Keratinocyte (primary cell): ENCODE results near the gene TACC3. TPM values are rescaled to one million over a fixed set of nuclear protein-coding genes. Genes with fewer than 3 reads are reported as not detected.

Experiments used
- DNase-seq: peaks from one replicate; pipeline ENCODE4 v3.0.0-alpha.2; 2011; ENCODE audit warnings: low read depth, missing footprints, low spot score
- FAIRE-seq: peaks from 2 replicates; lab custom pipeline; 2011; peaks lifted over from hg19 to GRCh38; lab: Jason Lieb, UNC
- H2AFZ ChIP-seq: 2 replicates; pipeline ENCODE4 v1.6.0; 2012; ENCODE audit warnings: low read length, control low read depth, inconsistent platforms; ENCODE audit not compliant: control insufficient read depth
- H3K27ac ChIP-seq: 2 replicates; pipeline ENCODE4 v1.5.1; 2011; ENCODE audit warnings: low read length; ENCODE audit not compliant: control insufficient read depth, insufficient read depth
- H3K27me3 ChIP-seq: 3 replicates; pipeline ENCODE4 v1.6.0; 2011; ENCODE audit warnings: low read length; ENCODE audit not compliant: control insufficient read depth, insufficient read depth; ENCODE audit errors: extremely low read depth
- H3K36me3 ChIP-seq, 2 experiments: 2 replicates in 1 of 2; 3 replicates in 1 of 2; pipeline ENCODE4 v1.5.1; 2011; ENCODE audit warnings: low read length in 2 of 2, mild to moderate bottlenecking in 1 of 2; ENCODE audit not compliant: control insufficient read depth in 2 of 2, insufficient read depth in 2 of 2; ENCODE audit errors: extremely low read depth in 1 of 2
- H3K4me1 ChIP-seq: 3 replicates; pipeline ENCODE4 v1.5.1; 2011; ENCODE audit warnings: low read length; ENCODE audit not compliant: control insufficient read depth, insufficient read depth; ENCODE audit errors: extremely low read depth
- H3K4me2 ChIP-seq: 3 replicates; pipeline ENCODE4 v1.6.0; 2011; ENCODE audit warnings: low read depth, low read length; ENCODE audit not compliant: control insufficient read depth, insufficient read depth; ENCODE audit errors: extremely low read depth
- H3K4me3 ChIP-seq, 3 experiments: fragments of 200-600 bp in 1 of 3; sonication (generic) in 1 of 3; 2 replicates in 2 of 3; 3 replicates in 1 of 3; pipeline ENCODE4 v1.5.1; 2011 to 2016; ENCODE audit warnings: low read length in 3 of 3, mild to moderate bottlenecking in 3 of 3, control low read depth in 2 of 3, inconsistent platforms in 1 of 3, low read depth in 1 of 3, mixed read lengths in 1 of 3, mixed run types in 1 of 3, moderate library complexity in 1 of 3; ENCODE audit not compliant: control insufficient read depth in 2 of 3, insufficient read depth in 2 of 3; ENCODE audit errors: extremely low read depth in 1 of 3
- H3K79me2 ChIP-seq: 2 replicates; pipeline ENCODE4 v1.6.0; 2012; ENCODE audit warnings: low read length; ENCODE audit not compliant: control insufficient read depth, insufficient read depth
- H3K9ac ChIP-seq: 3 replicates; pipeline ENCODE4 v1.6.0; 2011; ENCODE audit warnings: low read length; ENCODE audit not compliant: control insufficient read depth, insufficient read depth; ENCODE audit errors: extremely low read depth
- H3K9me1 ChIP-seq: 3 replicates; pipeline ENCODE4 v1.6.0; 2011; ENCODE audit warnings: low read length; ENCODE audit not compliant: control insufficient read depth, insufficient read depth; ENCODE audit errors: extremely low read depth
- H3K9me3 ChIP-seq: 2 replicates; pipeline ENCODE4 v1.5.1; 2012; ENCODE audit warnings: low read depth, low read length; ENCODE audit not compliant: control insufficient read depth
- H4K20me1 ChIP-seq: 3 replicates; pipeline ENCODE4 v1.6.0; 2011; ENCODE audit warnings: low read length; ENCODE audit not compliant: control insufficient read depth, insufficient read depth; ENCODE audit errors: extremely low read depth
- EZH2 ChIP-seq: IDR thresholded peaks from one replicate; pipeline ENCODE4 v1.6.1; 2012; ENCODE audit warnings: inconsistent platforms, mild to moderate bottlenecking, low read length, moderate library complexity
- dilution Hi-C: fragments of 300-500 bp; cut with MboI; formaldehyde crosslinking; loops from one replicate; pipeline ENCODE4 v1.7.0; 2020; ENCODE audit warnings: low sequenced_read_pairs; ENCODE audit not compliant: extremely low pct_ligation_motif_present
- polyA plus RNA-seq, 5 experiments: library from polyadenylated mRNA; depleted of rRNA in 3 of 5; stranded (reverse) in 3 of 5; stranded (forward) in 1 of 5; unstranded in 1 of 5; fragments of >200 nt; gene quantifications; 1 replicate in 1 of 5; 2 replicates in 3 of 5; 3 replicates in 1 of 5; pipeline versions ENCODE4 v1.2.1 to v1.2.3, GENCODE V29; 2011 to 2012; ENCODE audit warnings: missing spikeins in 2 of 5, low read depth in 1 of 5, low replicate concordance in 1 of 5
- TF ChIP-seq, protein P1 (sequence below), 3 experiments: IDR thresholded peaks in 1 of 3; conservative IDR thresholded peaks in 1 of 3; optimal IDR thresholded peaks in 1 of 3; 2 replicates in 2 of 3; 3 replicates in 1 of 3; pipeline versions ENCODE3 to v1.5.1; 2011; ENCODE audit warnings: low read length in 3 of 3, mild to moderate bottlenecking in 3 of 3, moderate library complexity in 2 of 3, control low read depth in 1 of 3, inconsistent platforms in 1 of 3; ENCODE audit not compliant: insufficient read depth in 2 of 3; ENCODE audit errors: extremely low read depth in 1 of 3

TACC3 gene
- polyA plus RNA-seq, 1 donor (not counting 4 experiments of a cell fraction or from before 2014, with no cell fraction given), result 19.1 TPM

DNA sequence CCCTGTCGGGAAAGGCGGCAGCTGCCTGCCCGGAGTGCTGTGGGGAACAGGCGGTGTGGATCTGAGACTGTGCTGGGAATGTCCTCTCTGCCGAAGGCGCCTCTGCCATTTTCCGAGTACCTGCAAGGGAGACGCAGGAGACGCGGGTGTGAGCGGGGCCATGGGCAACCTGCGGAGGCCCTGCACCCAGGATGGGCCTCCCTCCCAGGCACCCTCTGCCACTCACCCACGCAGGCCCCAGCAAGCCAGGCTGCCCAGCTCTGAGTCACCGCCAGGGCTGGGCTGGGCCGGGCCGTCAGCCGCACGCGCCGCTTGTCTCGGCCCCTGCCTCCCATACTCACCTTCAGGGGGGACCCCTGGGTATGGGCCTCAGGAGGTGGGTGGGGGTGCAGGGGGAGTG, 68.2 kb downstream of the TACC3 start:
- dilution Hi-C loops, result no loop called here
- H3K4me2 ChIP-seq, result peak overlapping the region; percentile 60
- peaks cover 8% of the 10 kb centered on the region for H3K27me3 ChIP-seq
- H3K4me1 ChIP-seq, result peaks cover 30% of the 10 kb centered on the region
- TF ChIP-seq, protein P1, sequence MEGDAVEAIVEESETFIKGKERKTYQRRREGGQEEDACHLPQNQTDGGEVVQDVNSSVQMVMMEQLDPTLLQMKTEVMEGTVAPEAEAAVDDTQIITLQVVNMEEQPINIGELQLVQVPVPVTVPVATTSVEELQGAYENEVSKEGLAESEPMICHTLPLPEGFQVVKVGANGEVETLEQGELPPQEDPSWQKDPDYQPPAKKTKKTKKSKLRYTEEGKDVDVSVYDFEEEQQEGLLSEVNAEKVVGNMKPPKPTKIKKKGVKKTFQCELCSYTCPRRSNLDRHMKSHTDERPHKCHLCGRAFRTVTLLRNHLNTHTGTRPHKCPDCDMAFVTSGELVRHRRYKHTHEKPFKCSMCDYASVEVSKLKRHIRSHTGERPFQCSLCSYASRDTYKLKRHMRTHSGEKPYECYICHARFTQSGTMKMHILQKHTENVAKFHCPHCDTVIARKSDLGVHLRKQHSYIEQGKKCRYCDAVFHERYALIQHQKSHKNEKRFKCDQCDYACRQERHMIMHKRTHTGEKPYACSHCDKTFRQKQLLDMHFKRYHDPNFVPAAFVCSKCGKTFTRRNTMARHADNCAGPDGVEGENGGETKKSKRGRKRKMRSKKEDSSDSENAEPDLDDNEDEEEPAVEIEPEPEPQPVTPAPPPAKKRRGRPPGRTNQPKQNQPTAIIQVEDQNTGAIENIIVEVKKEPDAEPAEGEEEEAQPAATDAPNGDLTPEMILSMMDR (optimal IDR thresholded peaks at IDR 0.05 in 1 of 3, IDR thresholded peaks at IDR 0.05 in 1 of 3, conservative IDR thresholded peaks at IDR 0.05 in 1 of 3; ENCODE audit: extremely low read depth in 1 of 3, insufficient read depth in 2 of 3, low read length in 3 of 3), result no peak
- TF ChIP-seq EZH2, result no peak
- H3K9me1 ChIP-seq, result no peaks in the 10 kb centered on the region
- no peaks in the 10 kb centered on the region for H3K36me3 ChIP-seq
- peak; percentile 42 for DNase-seq
- peak overlapping the region in 1 of 3 experiments; percentile 60 for H3K4me3 ChIP-seq
- H3K79me2 ChIP-seq, result no peaks in the 10 kb centered on the region
- H3K9me3 ChIP-seq, result no peaks in the 10 kb centered on the region
- H4K20me1 ChIP-seq, result no peaks in the 10 kb centered on the region
- peak overlapping the region; percentile 82 for H2AFZ ChIP-seq
- peak; percentile 81 for FAIRE-seq
- peak overlapping the region; percentile 47 for H3K27ac ChIP-seq
- peak overlapping the region; percentile 41 for H3K9ac ChIP-seq

DNA sequence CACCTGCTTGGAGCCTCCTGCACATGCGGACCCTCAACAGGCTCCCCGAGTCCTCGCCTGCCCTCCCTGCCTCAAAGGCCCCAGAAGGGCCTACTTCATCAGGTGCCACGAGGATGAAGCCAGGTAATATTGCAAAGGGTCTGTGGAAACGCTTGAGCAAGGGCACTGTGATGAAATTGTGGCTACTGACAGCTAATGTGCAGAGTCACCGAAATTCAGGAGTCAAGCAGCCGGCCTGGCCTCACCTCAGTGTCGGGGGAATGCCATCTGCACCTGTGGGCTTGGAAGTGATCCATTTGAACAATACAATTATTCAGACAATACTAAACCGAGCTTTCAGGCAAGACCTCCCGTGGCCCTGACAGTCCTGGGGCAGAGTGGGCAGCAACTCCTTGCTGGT, 68.7 kb downstream of the TACC3 start:
- peaks cover 8% of the 10 kb centered on the region for H3K27me3 ChIP-seq
- no peak for TF ChIP-seq EZH2
- TF ChIP-seq, protein P1 (optimal IDR thresholded peaks at IDR 0.05 in 1 of 3, IDR thresholded peaks at IDR 0.05 in 1 of 3, conservative IDR thresholded peaks at IDR 0.05 in 1 of 3; ENCODE audit: extremely low read depth in 1 of 3, insufficient read depth in 2 of 3, low read length in 3 of 3), result no peak
- H3K4me3 ChIP-seq, result no peak overlapping the region
- no peaks in the 10 kb centered on the region for H3K9me3 ChIP-seq
- no peaks in the 10 kb centered on the region for H3K36me3 ChIP-seq
- H3K4me2 ChIP-seq, result peak overlapping the region; percentile 60
- peak; percentile 82 for FAIRE-seq
- H3K9me1 ChIP-seq, result no peaks in the 10 kb centered on the region
- DNase-seq, result no peak
- H3K27ac ChIP-seq, result no peak overlapping the region
- no peak overlapping the region for H3K9ac ChIP-seq
- H3K4me1 ChIP-seq, result peaks cover 27% of the 10 kb centered on the region
- no peaks in the 10 kb centered on the region for H3K79me2 ChIP-seq
- H2AFZ ChIP-seq, result no peak overlapping the region
- dilution Hi-C loops, result no loop called here
- H4K20me1 ChIP-seq, result no peaks in the 10 kb centered on the region
